ENCODE data around the gene MAP3K21.

- no peak for TF ChIP-seq CTCF (IDR thresholded peaks at IDR 0.05; ENCODE audit: low read depth, low read length, poor library complexity, severe bottlenecking)
- TF ChIP-seq EZH2phosphoT487 (IDR thresholded peaks at IDR 0.05; ENCODE audit: borderline replicate concordance, low read length) = no peak
Measured at GRCh38 chr1:233355841-233356704, 28.5 kb downstream of the MAP3K21 start.

Data from DOHH2 (cell line).